ENCODE results near the gene IPO4. TPM values are rescaled to one million over a fixed set of nuclear protein-coding genes. Genes with fewer than 3 reads are reported as not detected.

The IPO4 gene
- total and polyA plus RNA-seq, 9 of the 15 experiments (the other 6 are each of a cell fraction or from before 2014, with no cell fraction given): 7.3 to 122 (median 31.8) TPM

DNA sequence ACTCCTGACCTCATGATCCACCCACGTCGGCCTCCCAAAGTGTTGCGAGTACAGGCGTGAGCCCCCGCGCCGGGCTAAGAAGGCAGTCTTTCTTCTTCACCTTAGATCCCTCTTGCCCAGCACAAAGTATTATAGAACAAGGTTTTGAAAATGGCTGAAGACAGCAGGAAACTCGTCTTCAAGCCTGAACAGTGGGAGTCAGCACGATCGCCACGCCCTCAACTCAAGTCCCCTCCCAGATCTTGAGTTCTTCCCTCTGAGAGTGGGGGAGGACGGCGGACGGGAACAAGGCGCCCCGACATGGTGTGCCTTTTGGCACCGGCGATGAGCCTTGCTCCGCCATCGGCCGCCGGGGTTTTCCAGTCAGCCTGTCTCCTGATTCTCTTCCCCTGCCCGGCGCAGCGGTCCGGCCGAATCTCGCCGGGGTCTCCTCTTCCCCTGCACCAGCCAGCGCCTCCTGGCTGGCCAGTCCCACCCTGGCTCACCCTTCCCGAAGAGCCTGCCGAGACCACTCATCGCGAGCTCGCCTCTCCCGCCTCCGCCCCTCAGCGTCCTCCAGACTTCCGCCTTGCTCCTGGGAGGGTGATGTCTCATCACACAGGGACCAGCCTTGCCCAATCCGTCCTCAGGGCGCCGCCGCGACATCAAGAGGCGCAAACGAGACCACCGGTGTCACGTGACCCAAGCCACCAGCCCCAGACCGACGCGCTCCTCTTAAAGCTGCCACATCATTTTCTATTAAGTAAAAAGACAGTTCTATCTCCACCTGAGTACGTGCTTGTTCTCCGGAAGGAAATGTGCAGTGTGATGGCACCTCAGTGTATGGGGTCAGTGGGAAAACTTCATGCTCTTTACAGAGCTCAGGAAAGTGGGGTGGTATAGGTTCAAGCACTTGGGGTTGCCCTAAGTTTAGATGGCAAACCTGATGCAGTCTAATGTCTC lies 24.6 kb upstream of the IPO4 start, which contains the start of gene CHMP4A (continued):
- TF ChIP-seq, protein P1, sequence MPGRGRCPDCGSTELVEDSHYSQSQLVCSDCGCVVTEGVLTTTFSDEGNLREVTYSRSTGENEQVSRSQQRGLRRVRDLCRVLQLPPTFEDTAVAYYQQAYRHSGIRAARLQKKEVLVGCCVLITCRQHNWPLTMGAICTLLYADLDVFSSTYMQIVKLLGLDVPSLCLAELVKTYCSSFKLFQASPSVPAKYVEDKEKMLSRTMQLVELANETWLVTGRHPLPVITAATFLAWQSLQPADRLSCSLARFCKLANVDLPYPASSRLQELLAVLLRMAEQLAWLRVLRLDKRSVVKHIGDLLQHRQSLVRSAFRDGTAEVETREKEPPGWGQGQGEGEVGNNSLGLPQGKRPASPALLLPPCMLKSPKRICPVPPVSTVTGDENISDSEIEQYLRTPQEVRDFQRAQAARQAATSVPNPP (IDR thresholded peaks at IDR 0.05; ENCODE audit: borderline replicate concordance, insufficient read depth, insufficient read length): no peak
- TF ChIP-seq ZNF589 (CRISPR knock-in tag; IDR thresholded peaks at IDR 0.05; ENCODE audit: low read depth): no peak
- TF ChIP-seq, protein P2, sequence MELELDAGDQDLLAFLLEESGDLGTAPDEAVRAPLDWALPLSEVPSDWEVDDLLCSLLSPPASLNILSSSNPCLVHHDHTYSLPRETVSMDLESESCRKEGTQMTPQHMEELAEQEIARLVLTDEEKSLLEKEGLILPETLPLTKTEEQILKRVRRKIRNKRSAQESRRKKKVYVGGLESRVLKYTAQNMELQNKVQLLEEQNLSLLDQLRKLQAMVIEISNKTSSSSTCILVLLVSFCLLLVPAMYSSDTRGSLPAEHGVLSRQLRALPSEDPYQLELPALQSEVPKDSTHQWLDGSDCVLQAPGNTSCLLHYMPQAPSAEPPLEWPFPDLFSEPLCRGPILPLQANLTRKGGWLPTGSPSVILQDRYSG (tag; conservative IDR thresholded peaks at IDR 0.05; ENCODE audit: low read depth): no peak
- TF ChIP-seq ZNF444 (CRISPR knock-in tag; IDR thresholded peaks at IDR 0.05): no peak
- TF ChIP-seq KHSRP (IDR thresholded peaks at IDR 0.05): peak; percentile 77
- no peak for TF ChIP-seq ZNF324 (CRISPR knock-in tag; IDR thresholded peaks at IDR 0.05)
- no peak for TF ChIP-seq MECOM (CRISPR knock-in tag; IDR thresholded peaks at IDR 0.05)
- TF ChIP-seq, protein P3, sequence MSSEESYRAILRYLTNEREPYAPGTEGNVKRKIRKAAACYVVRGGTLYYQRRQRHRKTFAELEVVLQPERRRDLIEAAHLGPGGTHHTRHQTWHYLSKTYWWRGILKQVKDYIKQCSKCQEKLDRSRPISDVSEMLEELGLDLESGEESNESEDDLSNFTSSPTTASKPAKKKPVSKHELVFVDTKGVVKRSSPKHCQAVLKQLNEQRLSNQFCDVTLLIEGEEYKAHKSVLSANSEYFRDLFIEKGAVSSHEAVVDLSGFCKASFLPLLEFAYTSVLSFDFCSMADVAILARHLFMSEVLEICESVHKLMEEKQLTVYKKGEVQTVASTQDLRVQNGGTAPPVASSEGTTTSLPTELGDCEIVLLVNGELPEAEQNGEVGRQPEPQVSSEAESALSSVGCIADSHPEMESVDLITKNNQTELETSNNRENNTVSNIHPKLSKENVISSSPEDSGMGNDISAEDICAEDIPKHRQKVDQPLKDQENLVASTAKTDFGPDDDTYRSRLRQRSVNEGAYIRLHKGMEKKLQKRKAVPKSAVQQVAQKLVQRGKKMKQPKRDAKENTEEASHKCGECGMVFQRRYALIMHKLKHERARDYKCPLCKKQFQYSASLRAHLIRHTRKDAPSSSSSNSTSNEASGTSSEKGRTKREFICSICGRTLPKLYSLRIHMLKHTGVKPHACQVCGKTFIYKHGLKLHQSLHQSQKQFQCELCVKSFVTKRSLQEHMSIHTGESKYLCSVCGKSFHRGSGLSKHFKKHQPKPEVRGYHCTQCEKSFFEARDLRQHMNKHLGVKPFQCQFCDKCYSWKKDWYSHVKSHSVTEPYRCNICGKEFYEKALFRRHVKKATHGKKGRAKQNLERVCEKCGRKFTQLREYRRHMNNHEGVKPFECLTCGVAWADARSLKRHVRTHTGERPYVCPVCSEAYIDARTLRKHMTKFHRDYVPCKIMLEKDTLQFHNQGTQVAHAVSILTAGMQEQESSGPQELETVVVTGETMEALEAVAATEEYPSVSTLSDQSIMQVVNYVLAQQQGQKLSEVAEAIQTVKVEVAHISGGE (CRISPR knock-in tag; IDR thresholded peaks at IDR 0.05): peak in 1 of 3 experiments; percentile 66; a peak in 2 of 6 replicates
- no peak for TF ChIP-seq HDAC3 (IDR thresholded peaks at IDR 0.05; ENCODE audit: borderline replicate concordance, partially characterized antibody)
- no peak for TF ChIP-seq MYBL2 (IDR thresholded peaks at IDR 0.05; ENCODE audit: low read depth)
- no peak for TF ChIP-seq MYBL2 (CRISPR knock-in tag; IDR thresholded peaks at IDR 0.05; ENCODE audit: borderline replicate concordance)
- no peak for TF ChIP-seq PHTF2 (CRISPR knock-in tag; IDR thresholded peaks at IDR 0.05)
- TF ChIP-seq ZNF232 (CRISPR knock-in tag; IDR thresholded peaks at IDR 0.05): no peak
- TF ChIP-seq ZNF766 (CRISPR knock-in tag; conservative IDR thresholded peaks at IDR 0.05): 0 out of 2 replicates have a peak, but pooled peaks have one; percentile 48
- TF ChIP-seq TAF15 (IDR thresholded peaks at IDR 0.05; ENCODE audit: low read depth, low read length): no peak
- peak; percentile 52; the same call in 1 of the 2 replicates for TF ChIP-seq NR2F6 (CRISPR knock-in tag; IDR thresholded peaks at IDR 0.05)
- TF ChIP-seq, protein P4, sequence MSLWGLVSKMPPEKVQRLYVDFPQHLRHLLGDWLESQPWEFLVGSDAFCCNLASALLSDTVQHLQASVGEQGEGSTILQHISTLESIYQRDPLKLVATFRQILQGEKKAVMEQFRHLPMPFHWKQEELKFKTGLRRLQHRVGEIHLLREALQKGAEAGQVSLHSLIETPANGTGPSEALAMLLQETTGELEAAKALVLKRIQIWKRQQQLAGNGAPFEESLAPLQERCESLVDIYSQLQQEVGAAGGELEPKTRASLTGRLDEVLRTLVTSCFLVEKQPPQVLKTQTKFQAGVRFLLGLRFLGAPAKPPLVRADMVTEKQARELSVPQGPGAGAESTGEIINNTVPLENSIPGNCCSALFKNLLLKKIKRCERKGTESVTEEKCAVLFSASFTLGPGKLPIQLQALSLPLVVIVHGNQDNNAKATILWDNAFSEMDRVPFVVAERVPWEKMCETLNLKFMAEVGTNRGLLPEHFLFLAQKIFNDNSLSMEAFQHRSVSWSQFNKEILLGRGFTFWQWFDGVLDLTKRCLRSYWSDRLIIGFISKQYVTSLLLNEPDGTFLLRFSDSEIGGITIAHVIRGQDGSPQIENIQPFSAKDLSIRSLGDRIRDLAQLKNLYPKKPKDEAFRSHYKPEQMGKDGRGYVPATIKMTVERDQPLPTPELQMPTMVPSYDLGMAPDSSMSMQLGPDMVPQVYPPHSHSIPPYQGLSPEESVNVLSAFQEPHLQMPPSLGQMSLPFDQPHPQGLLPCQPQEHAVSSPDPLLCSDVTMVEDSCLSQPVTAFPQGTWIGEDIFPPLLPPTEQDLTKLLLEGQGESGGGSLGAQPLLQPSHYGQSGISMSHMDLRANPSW (CRISPR knock-in tag; IDR thresholded peaks at IDR 0.05): no peak
